Thoracic aorta (tissue), 2 donors: ENCODE data around the gene MSL1. TPM values are rescaled to one million over a fixed set of nuclear protein-coding genes. Genes with fewer than 3 reads are reported as not detected.

Source experiments
- ATAC-seq: fragments of 150-250 bp; one replicate; pipeline ENCODE4 v1.8.0; 2017; ENCODE audit warnings: low read depth; ENCODE audit not compliant: insufficient number of reproducible peaks, low FRiP score
- DNase-seq: peaks from one replicate; pipeline ENCODE4 v3.0.0-alpha.2; 2020; ENCODE audit warnings: low spot score
- H3K27ac ChIP-seq, 2 donors: fragments of 200-600 bp; sonication (generic); 1 replicate in 1 of 2; 2 replicates in 1 of 2; pipeline ENCODE4 v1.5.1; 2016; ENCODE audit warnings: mild to moderate bottlenecking in 2 of 2, moderate library complexity in 2 of 2
- H3K27me3 ChIP-seq: fragments of 200-600 bp; sonication (generic); replicated peaks from 2 replicates; pipeline ENCODE4 v1.6.0; 2016; ENCODE audit warnings: mild to moderate bottlenecking; ENCODE audit not compliant: insufficient read depth
- H3K36me3 ChIP-seq: fragments of 200-600 bp; sonication (generic); one replicate; pipeline ENCODE4 v1.5.1; 2016
- H3K4me1 ChIP-seq, 2 donors: fragments of 200-600 bp; sonication (generic); 1 replicate in 1 of 2; 2 replicates in 1 of 2; pipeline versions ENCODE4 v1.5.1 to v1.6.0; 2016; ENCODE audit warnings: low read depth in 2 of 2, mild to moderate bottlenecking in 1 of 2; ENCODE audit not compliant: control insufficient read depth in 1 of 2
- H3K4me3 ChIP-seq: fragments of 200-600 bp; sonication (generic); 2 replicates; pipeline ENCODE4 v1.5.1; 2016; ENCODE audit warnings: mild to moderate bottlenecking
- H3K9me3 ChIP-seq: fragments of 200-600 bp; sonication (generic); 2 replicates; pipeline ENCODE4 v1.5.1; 2016
- CTCF ChIP-seq: fragments of 200-600 bp; sonication (generic); IDR thresholded peaks from one replicate; pipeline ENCODE4 v1.5.1; 2019; ENCODE audit warnings: antibody characterized with exemption
- total RNA-seq, 2 donors: library from RNA; depleted of rRNA; stranded (reverse); fragments of >200 nt; gene quantifications; one replicate each; pipeline versions ENCODE4 v1.1.0 to v1.2.3, GENCODE V29; 2016

MSL1 gene
- total RNA-seq, 2 donors from 2014 or later, result 69.3 to 107 TPM

DNA sequence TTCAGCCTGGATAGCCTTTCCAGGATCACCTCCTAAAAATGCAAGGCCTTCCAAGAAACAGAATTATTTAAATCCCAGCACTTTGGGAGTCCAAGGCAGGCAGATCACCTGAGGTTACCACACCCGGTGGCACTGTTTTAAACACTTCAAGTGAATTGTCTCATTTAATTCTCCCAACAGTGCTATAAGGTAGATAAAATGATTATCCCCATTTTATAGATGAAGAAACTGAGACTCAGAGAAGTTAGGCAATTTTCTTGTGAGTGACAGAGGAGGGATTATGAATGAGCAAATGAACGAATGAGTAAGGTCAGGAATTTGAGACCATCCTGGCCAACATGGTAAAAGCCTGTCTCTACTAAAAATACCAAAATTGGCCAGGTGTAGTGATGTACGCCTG lies 42.2 kb upstream of the MSL1 start:
- no peak for ATAC-seq
- DNase-seq, result no peak
- Histone ChIP-seq H3K36me3 (peaks cover 32% of the 10 kb centered on the region), H3K27me3 (no peaks in the 10 kb centered on the region), H3K27ac (no peak overlapping the region), H3K4me1 (peaks cover 25 to 32% of the 10 kb centered on the region in 2 donors), H3K9me3 (no peaks in the 10 kb centered on the region), H3K4me3 (no peak overlapping the region)
- TF ChIP-seq CTCF, result no peak

GRCh38 chr17:40084477-40084876 lies 37.3 kb upstream of the MSL1 start:
- no peak overlapping the region for H3K4me3 ChIP-seq
- no peaks in the 10 kb centered on the region for H3K27me3 ChIP-seq
- peaks cover 58% of the 10 kb centered on the region for H3K36me3 ChIP-seq
- no peak overlapping the region for H3K27ac ChIP-seq
- DNase-seq (no peak), ATAC-seq (no peak)
- TF ChIP-seq CTCF, result no peak
- peaks cover 0 to 12% of the 10 kb centered on the region in 2 donors for H3K4me1 ChIP-seq
- no peaks in the 10 kb centered on the region for H3K9me3 ChIP-seq

DNA sequence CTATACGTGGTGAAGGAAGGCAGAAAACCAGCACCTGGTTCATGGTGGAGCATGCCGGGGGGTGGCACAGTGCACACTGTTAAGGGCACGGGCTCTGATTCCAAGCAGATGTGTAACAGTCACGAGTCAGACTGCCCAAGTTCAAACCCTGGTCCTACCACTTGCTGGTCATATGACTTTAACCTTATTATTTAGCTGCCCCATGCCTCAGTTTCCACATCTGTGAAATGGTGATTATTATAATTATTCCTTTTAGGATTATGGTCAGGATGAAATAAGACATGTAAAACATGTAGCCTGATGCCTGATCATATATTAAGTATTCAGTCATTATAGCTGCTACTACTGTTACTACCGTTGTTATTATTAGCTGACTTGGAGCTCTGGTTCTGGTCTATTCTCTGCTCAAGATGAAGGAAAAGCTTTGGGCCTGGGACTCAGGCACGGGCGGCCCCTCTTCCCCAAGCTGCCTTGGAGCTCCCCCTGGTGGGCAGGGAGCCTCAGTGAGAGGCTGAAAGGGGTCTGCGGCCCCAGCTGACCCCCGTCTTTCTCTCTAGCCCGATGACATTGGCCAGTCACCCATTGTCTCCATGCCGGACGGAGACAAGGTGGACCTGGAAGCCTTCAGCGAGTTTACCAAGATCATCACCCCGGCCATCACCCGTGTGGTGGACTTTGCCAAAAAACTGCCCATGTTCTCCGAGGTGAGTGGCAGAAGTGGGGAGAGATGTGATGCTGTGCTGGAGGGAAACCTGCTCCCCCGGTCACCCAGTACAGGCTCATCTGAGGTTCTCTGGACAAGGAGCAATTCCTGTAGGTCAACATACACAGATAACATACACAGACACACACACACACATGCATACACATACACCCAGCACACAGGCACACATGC lies 35.4 kb upstream of the MSL1 start:
- Histone ChIP-seq H3K27ac (peak overlapping the region in 1 of 2 donors; percentile 21), H3K4me1 (peaks cover 4 to 30% of the 10 kb centered on the region in 2 donors), H3K9me3 (no peaks in the 10 kb centered on the region), H3K4me3 (no peak overlapping the region), H3K36me3 (peaks cover 63% of the 10 kb centered on the region), H3K27me3 (no peaks in the 10 kb centered on the region)
- ATAC-seq (no peak), DNase-seq (no peak)
- TF ChIP-seq CTCF, result peak; percentile 86

DNA sequence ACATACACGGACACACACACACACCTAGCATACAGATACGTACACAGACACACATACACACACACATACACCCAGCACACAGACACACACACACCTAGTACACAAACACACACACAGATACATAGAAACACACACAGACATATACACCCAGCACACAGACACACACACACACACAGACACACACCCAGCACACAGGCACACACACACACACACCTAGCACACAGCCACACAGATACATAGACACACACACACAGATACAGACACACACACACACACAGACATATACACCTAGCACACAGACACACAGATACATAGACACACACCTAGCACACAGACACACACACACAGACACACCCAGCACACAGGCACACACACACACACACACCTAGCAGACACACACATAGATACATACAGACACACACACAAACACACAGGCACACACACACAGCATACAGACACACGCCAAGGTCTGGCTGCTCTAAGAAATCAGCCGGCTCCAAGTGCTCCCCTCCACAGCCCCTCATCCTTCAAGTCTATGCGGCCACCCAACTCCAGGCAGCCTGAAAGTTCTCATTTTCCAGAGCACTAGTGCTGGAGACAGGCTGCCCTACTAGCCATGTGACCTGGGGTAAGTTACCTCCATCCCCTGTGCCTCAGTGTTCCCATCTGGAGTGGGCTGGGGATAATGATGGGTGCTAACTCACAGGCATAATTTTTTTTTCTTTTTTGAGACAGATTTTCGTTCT lies 34.5 kb upstream of the MSL1 start:
- DNase-seq (no peak), ATAC-seq (no peak)
- H3K27me3 ChIP-seq, result no peaks in the 10 kb centered on the region
- no peak overlapping the region for H3K27ac ChIP-seq
- no peak for TF ChIP-seq CTCF
- no peak overlapping the region for H3K4me3 ChIP-seq
- peaks cover 63% of the 10 kb centered on the region for H3K36me3 ChIP-seq
- peaks cover 11 to 39% of the 10 kb centered on the region in 2 donors for H3K4me1 ChIP-seq
- no peaks in the 10 kb centered on the region for H3K9me3 ChIP-seq
